ENCODE measurements around the gene ELMOD3.
A peak's percentile ranks its signal among the peaks of the same experiment; 100 is the strongest.
"Not testable (repeated sequence)": the region's sequence is repeated elsewhere in the genome, so short reads cannot be mapped to it uniquely, and the experiment has no call there.

ELMOD3 gene

DNA sequence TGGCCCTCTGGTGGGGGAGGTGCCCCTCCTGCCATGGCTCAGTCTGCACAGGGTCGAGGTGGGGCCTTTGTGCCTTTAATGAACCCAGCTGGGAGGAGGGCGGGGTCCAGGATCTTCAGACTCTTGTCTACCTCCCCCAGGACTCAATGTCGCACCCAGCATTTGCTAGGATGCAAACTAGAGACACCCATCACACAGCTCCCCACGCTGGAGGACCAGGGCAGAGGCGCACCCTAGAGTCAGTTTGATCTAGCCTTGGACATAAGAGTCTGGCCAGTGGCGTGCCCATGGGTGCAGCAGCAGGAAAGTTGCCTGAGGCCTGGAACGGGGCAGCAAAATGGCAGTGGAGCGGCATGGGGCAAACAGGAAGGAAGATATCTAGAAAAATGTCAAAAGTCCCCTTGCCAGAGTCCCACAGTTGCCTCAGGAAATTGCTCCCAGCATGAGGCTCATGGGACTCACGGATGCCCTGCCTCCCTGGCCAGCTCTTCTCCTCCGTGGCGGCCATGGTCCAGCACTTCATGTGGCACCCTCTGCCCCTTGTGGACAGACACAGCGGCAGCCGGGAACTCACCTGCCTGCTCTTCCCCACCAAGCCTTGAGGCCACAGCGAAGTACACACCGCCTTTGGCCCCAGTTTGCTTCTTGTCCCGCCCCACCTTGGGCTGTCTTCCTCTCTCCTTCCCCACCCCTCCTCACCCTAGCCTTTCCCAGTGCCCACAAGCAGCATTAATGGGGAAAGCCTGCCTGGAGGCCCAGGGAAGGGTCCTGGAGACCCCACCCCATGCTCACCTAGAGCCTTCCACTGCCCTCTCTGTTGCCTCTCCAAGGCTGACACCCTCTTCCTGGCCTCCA, 81.6 kb downstream of the ELMOD3 start:
- no CpG with 5 or more reads among the region's 16 CpGs for WGBS (ENCODE audit: insufficient coverage, insufficient read length)
- Histone ChIP-seq H3K27ac (ENCODE audit: low read length) (no peak overlapping the region), H3K36me3 (ENCODE audit: control insufficient read depth, insufficient read depth, low read length) (no peaks in the 10 kb centered on the region), H3K27me3 (ENCODE audit: control insufficient read depth, insufficient read depth, low read length) (no peaks in the 10 kb centered on the region), H3K9me3 (ENCODE audit: control insufficient read depth, insufficient read depth, low read length) (no peaks in the 10 kb centered on the region), H3K4me1 (ENCODE audit: control insufficient read depth, insufficient read depth, low read length) (peaks cover 11% of the 10 kb centered on the region), H3K4me3 (ENCODE audit: low read length) (no peak overlapping the region)
- no peak for DNase-seq (ENCODE audit: low read depth, low spot score)

DNA sequence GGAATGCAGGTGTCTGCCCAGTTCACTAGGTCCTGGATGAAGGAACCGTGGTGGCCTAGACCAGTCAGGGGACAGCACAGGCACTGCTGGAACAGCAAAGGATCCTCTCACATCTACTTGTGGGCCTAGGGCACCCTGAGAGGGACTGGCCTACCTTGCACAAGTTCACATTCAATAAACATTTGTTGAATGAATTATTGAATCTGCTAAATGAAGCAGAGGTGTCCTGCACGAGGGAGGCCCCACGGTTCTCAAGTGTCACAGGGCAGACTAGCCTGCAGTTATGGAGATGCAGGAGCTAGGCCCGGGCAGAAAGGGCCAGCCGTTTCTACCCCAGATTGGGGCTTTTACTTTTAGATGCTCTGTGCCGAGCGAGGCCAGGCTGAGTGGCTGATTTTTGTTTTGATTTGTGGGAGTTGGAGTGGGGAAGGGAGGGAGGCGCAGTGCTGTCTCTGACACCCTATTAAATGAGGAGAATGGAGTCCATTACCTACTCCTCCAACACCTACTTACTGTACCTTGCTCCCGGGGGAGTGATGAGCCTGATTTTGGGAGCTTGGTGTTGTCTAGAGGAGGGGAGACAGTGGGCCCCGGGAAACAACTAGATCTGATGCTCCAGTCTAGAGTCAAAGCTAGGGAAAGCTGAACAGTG, 82.4 kb downstream of the ELMOD3 start:
- no peaks in the 10 kb centered on the region for H3K36me3 ChIP-seq (ENCODE audit: control insufficient read depth, insufficient read depth, low read length)
- H3K9me3 ChIP-seq (ENCODE audit: control insufficient read depth, insufficient read depth, low read length) = no peaks in the 10 kb centered on the region
- no peaks in the 10 kb centered on the region for H3K27me3 ChIP-seq (ENCODE audit: control insufficient read depth, insufficient read depth, low read length)
- no CpG with 5 or more reads among the region's 10 CpGs for WGBS (ENCODE audit: insufficient coverage, insufficient read length)
- H3K4me3 ChIP-seq (ENCODE audit: low read length) = no peak overlapping the region
- H3K27ac ChIP-seq (ENCODE audit: low read length) = no peak overlapping the region
- H3K4me1 ChIP-seq (ENCODE audit: control insufficient read depth, insufficient read depth, low read length) = peaks cover 11% of the 10 kb centered on the region
- no peak for DNase-seq (ENCODE audit: low read depth, low spot score)

DNA sequence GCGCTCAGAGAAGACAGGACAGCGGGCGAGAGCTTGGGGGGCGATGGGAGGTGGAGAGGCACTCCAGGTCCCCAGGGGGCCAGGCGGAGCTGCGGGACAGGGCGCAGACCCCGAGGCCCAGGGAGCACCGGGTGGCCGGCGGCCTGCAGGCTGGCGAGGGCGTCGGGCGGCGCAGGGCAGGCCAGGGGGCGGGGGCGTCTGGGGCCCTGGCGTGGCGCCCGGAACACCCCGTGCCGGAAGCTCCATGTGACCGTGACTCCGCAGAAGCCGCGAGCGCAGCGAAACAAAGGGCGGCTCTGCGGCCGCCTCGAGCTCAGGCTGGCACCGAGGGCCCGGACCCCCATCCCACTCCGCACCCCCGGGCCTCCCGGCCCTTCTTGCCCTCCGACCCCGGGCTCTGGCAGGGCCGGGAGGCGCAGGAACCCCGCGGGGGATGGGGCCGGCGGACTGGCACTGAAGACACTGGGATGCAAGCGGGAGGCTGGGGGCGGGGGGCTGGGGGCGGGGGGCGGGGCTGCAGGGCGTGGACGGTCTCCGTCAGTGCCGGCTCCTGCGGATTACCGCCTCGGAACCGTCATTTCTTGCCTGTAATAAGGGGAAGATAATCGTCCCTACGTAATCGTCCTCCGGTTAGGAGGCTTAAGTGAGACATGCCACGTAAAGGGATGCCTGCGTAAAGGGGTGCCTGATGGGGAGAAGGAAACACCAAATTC, 83.1 kb downstream of the ELMOD3 start:
- Histone ChIP-seq H3K4me3 (ENCODE audit: low read length) (peak overlapping the region; percentile 24; the same call in 1 of the 2 replicates), H3K4me1 (ENCODE audit: control insufficient read depth, insufficient read depth, low read length) (peaks cover 11% of the 10 kb centered on the region), H3K9me3 (ENCODE audit: control insufficient read depth, insufficient read depth, low read length) (no peaks in the 10 kb centered on the region), H3K27ac (ENCODE audit: low read length) (no peak overlapping the region), H3K36me3 (ENCODE audit: control insufficient read depth, insufficient read depth, low read length) (no peaks in the 10 kb centered on the region), H3K27me3 (ENCODE audit: control insufficient read depth, insufficient read depth, low read length) (no peaks in the 10 kb centered on the region)
- no CpG with 5 or more reads among the region's 64 CpGs for WGBS (ENCODE audit: insufficient coverage, insufficient read length)
- DNase-seq (ENCODE audit: low read depth, low spot score) = no peak

DNA sequence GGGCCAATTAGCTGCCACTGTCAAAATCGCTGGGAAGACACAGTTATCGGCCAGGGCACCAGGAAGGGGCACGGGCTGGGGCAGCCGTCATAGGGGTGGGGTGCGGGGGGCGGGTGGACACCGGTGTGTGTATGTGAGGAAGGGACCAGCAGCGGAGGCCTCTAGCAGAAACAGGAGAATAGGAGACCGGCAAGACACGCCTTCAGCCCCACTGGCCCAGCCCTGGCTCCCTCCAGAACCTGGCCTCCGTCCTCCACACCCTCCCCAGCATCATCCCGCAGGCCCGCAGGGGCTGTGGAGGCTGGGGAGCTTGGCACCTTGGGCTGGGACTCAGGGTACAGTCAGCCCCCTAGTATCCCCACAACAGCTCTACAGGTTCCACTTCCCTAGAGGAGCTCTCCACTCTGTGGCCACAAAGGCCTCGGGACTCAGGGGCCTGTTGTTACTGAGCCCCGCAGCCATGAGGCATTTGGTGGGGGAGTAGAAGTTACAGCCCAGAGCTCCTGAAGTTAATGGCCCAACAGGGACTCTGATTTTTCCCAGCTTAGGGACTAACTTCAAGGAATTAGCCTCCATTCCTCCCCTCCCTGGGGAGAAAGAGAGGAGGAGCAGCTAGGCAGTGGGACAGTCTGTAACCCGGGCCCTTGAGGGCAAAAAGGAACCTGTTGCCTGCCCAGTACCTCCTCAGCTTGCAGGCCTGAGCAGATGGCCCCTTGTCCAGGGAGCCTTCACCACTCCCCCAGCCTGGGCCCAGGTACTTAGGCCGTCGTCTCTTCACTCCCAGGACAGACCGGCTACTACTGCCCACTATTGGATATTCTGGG, 83.8 kb downstream of the ELMOD3 start:
- H3K36me3 ChIP-seq (ENCODE audit: control insufficient read depth, insufficient read depth, low read length) = no peaks in the 10 kb centered on the region
- no peak overlapping the region; the same call in 1 of the 2 replicates for H3K4me3 ChIP-seq (ENCODE audit: low read length)
- no CpG with 5 or more reads among the region's 19 CpGs for WGBS (ENCODE audit: insufficient coverage, insufficient read length)
- no peaks in the 10 kb centered on the region for H3K9me3 ChIP-seq (ENCODE audit: control insufficient read depth, insufficient read depth, low read length)
- no peak for DNase-seq (ENCODE audit: low read depth, low spot score)
- H3K4me1 ChIP-seq (ENCODE audit: control insufficient read depth, insufficient read depth, low read length) = peaks cover 11% of the 10 kb centered on the region
- H3K27ac ChIP-seq (ENCODE audit: low read length) = no peak overlapping the region
- H3K27me3 ChIP-seq (ENCODE audit: control insufficient read depth, insufficient read depth, low read length) = no peaks in the 10 kb centered on the region

DNA sequence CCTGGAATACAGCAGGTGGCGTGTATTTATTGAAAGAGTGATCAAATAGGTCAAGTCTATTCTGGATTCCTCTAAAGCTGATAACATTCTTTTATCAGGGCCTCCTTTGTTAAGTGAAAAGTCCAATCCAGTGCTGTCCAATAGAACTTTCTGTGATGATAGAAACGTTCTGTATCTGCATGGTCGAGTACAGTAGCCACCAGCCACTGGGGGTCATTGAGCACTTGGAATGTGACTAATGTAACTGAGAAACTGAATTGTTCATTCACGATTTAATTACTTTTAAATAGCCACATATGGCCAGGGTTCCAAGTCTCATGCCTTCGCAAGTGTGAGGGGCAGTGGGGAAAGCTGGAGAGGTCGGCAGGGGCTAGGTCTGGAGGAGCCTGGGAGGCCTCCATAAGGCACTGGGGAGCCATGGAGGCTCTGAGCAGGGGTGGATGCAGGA, 84.5 kb downstream of the ELMOD3 start:
- Histone ChIP-seq H3K27me3 (ENCODE audit: control insufficient read depth, insufficient read depth, low read length) (no peaks in the 10 kb centered on the region), H3K36me3 (ENCODE audit: control insufficient read depth, insufficient read depth, low read length) (no peaks in the 10 kb centered on the region), H3K27ac (ENCODE audit: low read length) (no peak overlapping the region), H3K4me1 (ENCODE audit: control insufficient read depth, insufficient read depth, low read length) (peaks cover 8% of the 10 kb centered on the region; the same call in 1 of the 2 replicates), H3K9me3 (ENCODE audit: control insufficient read depth, insufficient read depth, low read length) (no peaks in the 10 kb centered on the region), H3K4me3 (ENCODE audit: low read length) (no peak overlapping the region)
- WGBS (ENCODE audit: insufficient coverage, insufficient read length) = no CpG with 5 or more reads among the region's 6 CpGs
- DNase-seq (ENCODE audit: low read depth, low spot score) = no peak

DNA sequence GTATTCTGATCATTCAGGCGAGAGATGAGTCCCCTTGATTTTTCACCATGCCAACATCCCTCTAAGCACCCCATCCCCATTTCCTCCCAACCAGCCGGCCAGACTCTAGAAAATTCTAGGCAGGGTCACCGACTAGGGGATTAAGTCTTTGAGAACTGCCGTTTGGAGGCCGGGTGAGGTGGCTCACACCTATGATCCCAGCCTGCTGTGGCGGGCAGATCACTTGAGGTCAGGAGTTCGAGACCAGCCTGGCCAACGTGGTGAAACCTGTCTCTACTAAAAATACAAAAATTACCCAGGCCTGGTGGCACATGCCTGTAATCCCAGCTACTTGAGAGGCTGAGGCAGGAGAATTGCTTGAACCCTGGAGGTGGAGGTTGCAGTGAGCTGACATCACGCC, 85.0 kb downstream of the ELMOD3 start:
- no CpG with 5 or more reads among the region's 9 CpGs for WGBS (ENCODE audit: insufficient coverage, insufficient read length)
- not testable (repeated sequence) for H3K36me3 ChIP-seq (ENCODE audit: control insufficient read depth, insufficient read depth, low read length); DNase-seq (ENCODE audit: low read depth, low spot score); H3K27me3 ChIP-seq (ENCODE audit: control insufficient read depth, insufficient read depth, low read length); H3K4me1 ChIP-seq (ENCODE audit: control insufficient read depth, insufficient read depth, low read length); H3K27ac ChIP-seq (ENCODE audit: low read length); H3K4me3 ChIP-seq (ENCODE audit: low read length); H3K9me3 ChIP-seq (ENCODE audit: control insufficient read depth, insufficient read depth, low read length)

DNA sequence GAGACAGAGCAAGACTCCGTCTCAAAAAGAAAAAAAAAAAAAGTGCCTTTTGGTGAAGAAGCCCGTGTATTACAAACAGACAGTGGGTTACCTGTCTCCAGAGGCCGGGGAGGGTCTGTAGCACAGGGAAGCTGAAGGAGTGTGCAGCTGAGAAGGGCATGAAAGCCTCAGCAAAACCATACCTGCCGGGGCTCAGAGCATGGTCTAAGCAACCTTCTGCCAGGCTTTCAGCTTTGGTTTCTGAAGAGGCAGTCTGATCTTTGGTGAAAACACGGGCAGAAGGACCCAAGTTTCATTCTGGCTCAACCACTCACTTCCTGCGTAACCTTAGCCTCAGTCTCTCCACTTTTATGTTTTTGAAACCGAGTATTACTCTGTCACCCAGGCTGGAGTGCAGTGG, 85.4 kb downstream of the ELMOD3 start:
- WGBS (ENCODE audit: insufficient coverage, insufficient read length) = no CpG with 5 or more reads among the region's 7 CpGs
- H3K4me3 ChIP-seq (ENCODE audit: low read length) = no peak overlapping the region
- H3K9me3 ChIP-seq (ENCODE audit: control insufficient read depth, insufficient read depth, low read length) = no peaks in the 10 kb centered on the region
- H3K27me3 ChIP-seq (ENCODE audit: control insufficient read depth, insufficient read depth, low read length) = no peaks in the 10 kb centered on the region
- no peaks in the 10 kb centered on the region for H3K36me3 ChIP-seq (ENCODE audit: control insufficient read depth, insufficient read depth, low read length)
- no peak overlapping the region for H3K27ac ChIP-seq (ENCODE audit: low read length)
- H3K4me1 ChIP-seq (ENCODE audit: control insufficient read depth, insufficient read depth, low read length) = peaks cover 8% of the 10 kb centered on the region; the same call in 1 of the 2 replicates
- DNase-seq (ENCODE audit: low read depth, low spot score) = no peak

DNA sequence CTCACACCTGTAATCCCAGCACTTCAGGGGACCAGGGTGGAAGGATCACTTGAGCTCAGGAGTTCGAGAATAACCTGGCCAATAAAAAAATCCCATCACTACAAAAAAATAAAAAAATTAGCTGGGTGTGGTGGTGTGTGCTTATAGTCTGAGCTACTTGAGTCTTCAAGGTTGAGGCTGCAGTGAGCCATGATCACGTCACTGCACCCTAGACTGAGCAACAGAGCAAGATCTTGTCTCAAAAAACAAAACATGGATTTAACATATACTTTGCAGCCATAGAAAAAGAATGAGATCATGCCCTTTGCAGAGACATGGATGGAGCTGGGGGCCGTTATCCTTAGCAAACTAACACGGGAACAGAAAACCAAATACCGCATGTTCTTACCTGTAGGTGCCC, 86.2 kb downstream of the ELMOD3 start:
- Histone ChIP-seq H3K4me1 (ENCODE audit: control insufficient read depth, insufficient read depth, low read length) (peaks cover 8% of the 10 kb centered on the region; the same call in 1 of the 2 replicates), H3K4me3 (ENCODE audit: low read length) (no peak overlapping the region), H3K9me3 (ENCODE audit: control insufficient read depth, insufficient read depth, low read length) (no peaks in the 10 kb centered on the region), H3K27ac (ENCODE audit: low read length) (no peak overlapping the region), H3K36me3 (ENCODE audit: control insufficient read depth, insufficient read depth, low read length) (no peaks in the 10 kb centered on the region), H3K27me3 (ENCODE audit: control insufficient read depth, insufficient read depth, low read length) (no peaks in the 10 kb centered on the region)
- DNase-seq (ENCODE audit: low read depth, low spot score) = no peak
- WGBS (ENCODE audit: insufficient coverage, insufficient read length) = no CpG with 5 or more reads among the region's 5 CpGs

Data from iPS DF 6.9 (cell line).